H1 (cell line): Measurements from ENCODE around the gene LTBP3. TPM values are rescaled to one million over a fixed set of nuclear protein-coding genes. Genes with fewer than 3 reads are reported as not detected.

Source experiments
- CHD7 ChIP-seq: fragments of 300-600 bp; sonication (generic); IDR thresholded peaks from 2 replicates; pipeline ENCODE4 v1.7.1; 2012; ENCODE audit warnings: low read length, moderate library complexity, mild to moderate bottlenecking, inconsistent platforms; ENCODE audit not compliant: insufficient replicate concordance
- EGR1 ChIP-seq: IDR thresholded peaks from 2 replicates; pipeline ENCODE4 v1.6.1; 2011; ENCODE audit warnings: low read depth, low read length, borderline replicate concordance
- EZH2 ChIP-seq: fragments of 200-600 bp; sonication (generic); IDR thresholded peaks from 2 replicates; pipeline ENCODE4 v1.7.1; 2012; ENCODE audit warnings: low read depth, mild to moderate bottlenecking, moderate library complexity, low read length, inconsistent platforms; ENCODE audit not compliant: severe bottlenecking
- KDM5A ChIP-seq: fragments of 200-600 bp; IDR thresholded peaks from 2 replicates; pipeline ENCODE4 v1.7.1; 2012; ENCODE audit warnings: mild to moderate bottlenecking, low read length, inconsistent platforms, mixed read lengths
- MAFK ChIP-seq: IDR thresholded peaks from 2 replicates; pipeline ENCODE4 v1.6.1; 2012; ENCODE audit warnings: low read depth, mild to moderate bottlenecking, improper control_type of control experiment, low read length
- MAX ChIP-seq: IDR thresholded peaks from 2 replicates; pipeline ENCODE4 v1.6.1; 2012; ENCODE audit warnings: inconsistent platforms
- NRF1 ChIP-seq: IDR thresholded peaks from 2 replicates; pipeline ENCODE4 v1.6.1; 2011; ENCODE audit warnings: mild to moderate bottlenecking, low read depth, low read length, improper control_type of control experiment
- RBBP5 ChIP-seq: IDR thresholded peaks from 2 replicates; pipeline ENCODE4 v1.7.1; 2012; ENCODE audit warnings: low read depth, mild to moderate bottlenecking, inconsistent platforms, low read length, moderate library complexity, borderline replicate concordance
- SRF ChIP-seq: IDR thresholded peaks from 2 replicates; pipeline ENCODE4 v1.6.1; 2011; ENCODE audit warnings: mild to moderate bottlenecking, low read depth, low read length, moderate library complexity
- TCF12 ChIP-seq: IDR thresholded peaks from 2 replicates; pipeline ENCODE4 v1.6.1; 2011; ENCODE audit warnings: low read depth, mild to moderate bottlenecking, low read length
- YY1 ChIP-seq: IDR thresholded peaks from 2 replicates; pipeline ENCODE4 v1.6.1; 2011; ENCODE audit warnings: low read depth, mild to moderate bottlenecking, low read length
- polyA plus RNA-seq, 7 experiments: library from polyadenylated mRNA; depleted of rRNA in 3 of 7; stranded (reverse) in 5 of 7; unstranded in 2 of 7; fragments of >200 nt in 5 of 7; fragments of 200-250 nt in 2 of 7; gene quantifications; 1 replicate in 5 of 7; 2 replicates in 1 of 7; 4 replicates in 1 of 7; pipeline versions ENCODE4 v1.2.1 to v1.2.3, GENCODE V29; 2011 to 2013; ENCODE audit warnings: missing spikeins in 2 of 7, mixed read lengths in 2 of 7
- total RNA-seq: library from RNA; stranded (reverse); fragmentation: NEBNext Ultra II Directional; extraction: Animal tissue kit (Norgen Biotek cat#: 25700); gene quantifications from 2 replicates; pipeline ENCODE4 v1.2.1, GENCODE V29; 2021

LTBP3 gene
- total and polyA plus RNA-seq, 2 of the 8 experiments (the other 6 are each of a cell fraction or from before 2014, with no cell fraction given), result 12.8 to 17.8 TPM

GRCh38 chr11:65572356-65573051 lies 14.3 kb upstream of the LTBP3 start, which contains the start of gene FAM89B (continued):
- no peak for TF ChIP-seq CHD7
- TF ChIP-seq RBBP5, result no peak
- no peak for TF ChIP-seq EGR1
- no peak for TF ChIP-seq TCF12
- TF ChIP-seq SRF, result no peak
- TF ChIP-seq EZH2, result no peak
- 0 out of 2 replicates have a peak, but pooled peaks have one; percentile 5 for TF ChIP-seq KDM5A
- peak; percentile 25; the same call in 1 of the 2 replicates for TF ChIP-seq MAX
- TF ChIP-seq YY1, result no peak
- TF ChIP-seq MAFK, result no peak
- TF ChIP-seq NRF1, result no peak
